Right kidney (tissue), 1 donor: ENCODE data around the gene SYK.

Experiments used
- DNase-seq: peaks from one replicate; pipeline ENCODE4 v3.0.0-alpha.2; 2016

Gene SYK

DNA sequence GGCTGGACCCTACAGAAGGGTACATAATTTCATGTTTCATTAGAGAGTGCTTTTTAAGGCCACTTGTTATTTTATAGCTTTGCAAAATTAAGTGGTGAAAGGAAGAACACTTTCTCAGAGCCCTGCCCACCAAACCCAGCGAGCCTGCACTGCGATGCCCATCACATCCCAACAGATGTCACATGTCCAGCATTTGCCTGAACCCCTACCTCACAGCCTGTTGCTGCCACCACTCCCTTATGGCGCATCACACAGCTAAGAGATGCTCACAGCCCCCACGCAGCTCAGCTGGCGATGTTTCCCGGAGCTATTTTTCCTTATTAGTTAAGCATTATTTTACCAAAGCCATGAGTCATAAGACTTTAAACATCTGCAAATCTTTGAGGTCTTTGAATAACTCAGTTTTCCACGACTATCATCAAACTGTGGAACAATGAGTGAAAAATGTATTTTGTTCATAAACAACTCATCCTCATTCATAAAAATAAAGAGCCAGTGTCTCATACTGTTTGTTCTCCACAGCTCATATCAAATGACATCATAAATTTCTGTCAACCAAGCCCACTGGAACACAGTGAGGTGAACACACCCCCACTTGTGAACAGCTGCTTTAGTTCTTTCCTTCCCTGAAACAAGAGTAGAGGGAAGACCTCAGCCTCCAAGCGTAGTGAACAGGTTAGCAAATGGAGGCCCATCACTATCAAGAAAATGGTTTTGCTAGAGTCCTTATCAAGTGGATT, 104.9 kb downstream of the SYK start:
- DNase-seq, result no peak

DNA sequence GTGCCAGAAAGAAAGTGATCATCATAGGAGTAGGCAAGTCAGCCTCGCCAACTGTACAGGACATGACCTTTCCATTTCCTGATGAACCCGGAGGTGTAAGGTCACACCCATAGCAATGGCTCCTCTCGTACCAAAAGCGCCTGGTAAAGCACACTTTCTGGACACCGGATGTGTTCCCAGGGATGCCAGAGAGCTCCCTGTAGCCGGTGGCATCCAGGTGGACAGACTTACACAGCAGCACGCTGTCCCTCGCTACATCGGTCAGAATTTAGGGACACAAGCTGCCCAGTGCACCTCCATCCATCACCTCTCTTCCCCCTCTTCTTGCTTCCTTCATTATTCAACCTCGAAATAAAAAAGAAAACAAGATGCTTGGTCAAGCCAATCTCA, 105.4 kb downstream of the SYK start:
- no peak for DNase-seq

DNA sequence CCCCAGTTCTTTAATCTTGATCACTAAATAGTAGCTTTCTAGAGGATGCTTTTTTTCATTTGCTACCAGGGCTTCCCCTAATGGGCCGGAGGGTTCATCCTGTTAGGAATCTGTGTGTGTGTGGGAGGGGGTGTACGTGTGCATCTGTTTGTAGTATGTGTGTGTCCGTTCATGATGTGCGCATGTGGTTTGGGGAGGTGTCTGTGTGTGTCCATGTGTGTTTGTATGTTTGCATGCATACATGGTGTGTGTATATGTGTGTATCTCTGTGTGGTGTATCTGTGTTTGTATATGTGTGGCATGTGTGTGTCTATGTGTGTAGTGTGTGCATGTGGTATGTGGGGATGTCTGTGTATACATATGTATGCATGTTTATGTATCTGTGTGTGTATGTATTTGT, 106.2 kb downstream of the SYK start:
- DNase-seq, result no peak

DNA sequence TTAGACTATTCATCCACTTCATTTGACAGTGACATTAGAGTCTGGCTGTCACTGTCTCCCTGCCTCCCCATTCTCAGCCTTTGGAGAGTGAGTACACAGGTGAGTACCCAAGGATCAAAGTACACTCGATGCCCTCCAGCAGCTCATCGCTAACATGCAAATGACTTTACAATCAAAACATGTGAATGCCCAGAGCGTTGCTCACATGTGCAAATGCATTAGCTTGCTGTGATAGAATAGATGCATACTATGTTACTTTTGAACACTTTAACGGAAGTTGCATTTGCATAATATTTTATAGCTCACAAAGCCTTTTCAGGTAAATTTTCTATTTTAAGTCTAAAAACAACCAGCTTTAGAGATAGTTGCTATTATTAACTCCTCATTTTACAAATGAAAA, 107.6 kb downstream of the SYK start:
- DNase-seq, result no peak

DNA sequence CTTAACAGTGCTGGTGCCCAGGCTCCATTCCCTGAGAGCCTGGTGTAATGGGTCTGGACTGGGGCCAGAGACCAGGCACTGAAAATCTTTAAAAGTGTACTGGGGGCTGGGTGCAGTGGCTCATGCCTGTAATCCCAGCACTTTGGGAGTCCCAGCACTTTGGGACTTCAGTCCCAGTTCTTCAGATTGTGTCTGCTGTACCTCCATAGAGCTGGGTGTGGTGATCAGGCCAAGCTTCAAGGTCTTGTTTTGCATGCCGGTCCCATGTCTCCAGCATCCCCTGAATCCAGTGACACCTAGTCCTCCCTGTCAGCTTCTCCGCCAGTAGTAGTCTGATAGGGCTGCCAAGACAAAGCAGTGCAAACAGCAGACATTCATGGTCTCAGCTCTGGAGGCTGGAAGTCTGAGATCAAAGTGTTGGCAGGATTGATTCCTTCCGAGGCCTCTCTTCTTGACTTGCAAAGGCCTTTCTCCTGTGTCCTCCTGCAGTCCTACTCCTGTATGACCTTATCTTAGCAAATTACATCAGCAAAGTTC, 108.2 kb downstream of the SYK start:
- no peak for DNase-seq

DNA sequence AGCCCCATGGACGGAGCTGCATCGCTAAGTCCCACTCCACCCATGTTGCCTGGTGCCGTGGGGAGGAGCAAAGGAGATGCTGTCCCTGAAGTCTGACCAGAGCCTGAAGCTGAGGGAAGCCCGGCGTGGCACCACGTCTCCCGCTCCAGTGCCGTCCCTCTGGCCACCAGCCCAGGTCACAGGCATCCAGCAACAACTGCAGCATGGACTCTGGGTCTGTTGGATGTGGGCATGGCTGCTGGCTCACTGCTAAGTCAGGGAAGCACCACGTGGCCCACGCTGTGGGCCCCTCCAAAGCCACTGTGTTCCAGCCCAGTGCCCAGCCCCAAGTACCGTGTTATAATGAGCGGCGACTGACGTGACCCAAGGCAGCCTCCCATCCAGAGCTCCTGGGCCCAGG, 112.6 kb downstream of the SYK start:
- DNase-seq, result no peak

DNA sequence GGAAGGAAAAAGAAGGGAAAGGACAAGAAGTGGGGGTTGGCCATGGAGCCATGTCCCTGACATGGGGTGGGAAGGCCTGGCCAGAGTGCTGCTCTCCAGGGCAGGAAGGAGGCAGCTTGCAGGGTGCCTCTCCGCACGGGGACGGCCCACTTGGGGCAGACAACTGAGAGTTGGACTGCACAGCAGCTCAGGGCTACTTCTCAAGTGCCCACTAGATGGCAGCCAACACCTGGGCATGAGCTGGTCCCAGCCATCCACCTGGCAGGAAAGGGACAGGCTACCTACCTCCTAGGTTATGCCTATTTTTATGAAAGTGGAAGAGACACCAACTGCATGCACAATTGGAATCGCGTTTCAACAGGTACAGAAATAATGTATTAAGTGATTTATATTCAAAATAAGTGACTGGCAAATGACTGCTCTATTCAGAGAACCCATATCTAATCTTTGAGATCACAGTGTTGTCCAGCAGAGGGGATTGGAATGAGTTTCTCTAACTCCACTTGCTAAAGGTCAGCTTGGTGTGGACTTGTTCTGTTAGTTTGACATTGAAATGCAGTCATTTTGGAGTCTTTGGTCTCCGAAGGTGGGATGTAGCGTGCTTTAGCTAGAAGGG, 113.4 kb downstream of the SYK start:
- peak; percentile 57 for DNase-seq

DNA sequence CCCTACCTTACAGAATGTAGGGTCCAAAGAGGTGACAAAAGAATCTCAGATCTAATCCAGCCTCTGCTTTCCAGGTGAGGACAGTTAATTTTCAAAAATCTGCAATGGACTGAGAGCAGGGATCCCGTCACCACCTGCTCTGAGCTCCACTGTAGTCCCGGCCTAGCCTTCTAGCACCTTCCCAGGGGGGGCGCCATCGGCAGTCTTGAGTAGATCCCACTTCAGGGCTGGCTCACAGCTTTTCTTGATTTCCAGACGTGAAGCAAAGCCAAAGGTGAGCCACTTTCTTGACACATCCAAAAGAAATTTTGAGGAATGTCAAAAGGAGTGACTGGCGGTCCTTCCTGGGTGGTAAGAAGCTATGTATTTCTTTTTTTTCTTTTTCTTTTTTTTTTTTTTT, 114.1 kb downstream of the SYK start:
- DNase-seq, result no peak

DNA sequence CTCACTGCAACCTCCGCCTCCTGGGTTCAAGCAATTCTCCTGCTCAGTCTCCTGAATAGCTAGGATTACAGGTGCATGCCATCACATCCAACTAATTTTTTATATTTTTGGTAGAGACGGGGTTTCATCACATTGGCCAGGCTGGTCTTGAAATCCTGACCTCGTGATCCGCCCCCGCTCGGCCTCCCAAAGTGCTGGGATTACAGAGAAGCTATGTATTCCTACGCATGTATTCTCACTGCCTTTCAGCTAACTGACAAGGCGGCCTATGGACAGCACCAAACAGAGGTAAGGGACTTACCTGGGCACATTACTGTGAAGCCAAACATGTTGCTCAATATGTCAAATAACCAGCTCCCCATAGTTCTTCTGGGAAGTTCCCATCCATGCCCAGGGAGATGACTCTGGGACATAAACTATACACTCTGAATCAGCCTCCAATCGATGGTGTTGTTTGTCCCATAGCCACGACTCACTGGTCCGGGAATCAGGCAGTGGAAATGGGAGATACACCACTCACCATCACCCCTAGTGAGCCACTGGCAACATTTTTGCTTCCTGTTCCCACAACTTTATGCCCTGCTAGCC, 114.6 kb downstream of the SYK start:
- no peak for DNase-seq

DNA sequence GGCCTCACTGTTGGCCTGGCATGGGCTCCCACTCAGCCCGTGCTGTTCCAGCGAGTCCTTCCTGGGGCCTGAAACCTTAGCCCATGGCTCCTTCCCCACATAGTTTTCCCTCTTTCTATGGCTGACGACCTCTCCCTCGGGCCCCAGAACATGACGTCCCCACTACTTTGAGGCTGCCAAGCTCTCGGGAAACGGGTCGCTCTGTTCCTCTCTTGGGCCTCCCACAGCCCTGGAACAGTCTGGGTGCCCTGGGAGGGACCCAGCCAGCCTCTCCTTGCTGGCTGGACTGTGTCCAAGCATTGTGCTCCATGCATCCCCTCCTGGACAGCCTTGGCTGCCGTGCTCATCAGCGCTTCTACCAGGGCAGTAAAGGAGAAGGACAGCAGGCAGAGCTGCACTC, 118.3 kb downstream of the SYK start:
- no peak for DNase-seq

DNA sequence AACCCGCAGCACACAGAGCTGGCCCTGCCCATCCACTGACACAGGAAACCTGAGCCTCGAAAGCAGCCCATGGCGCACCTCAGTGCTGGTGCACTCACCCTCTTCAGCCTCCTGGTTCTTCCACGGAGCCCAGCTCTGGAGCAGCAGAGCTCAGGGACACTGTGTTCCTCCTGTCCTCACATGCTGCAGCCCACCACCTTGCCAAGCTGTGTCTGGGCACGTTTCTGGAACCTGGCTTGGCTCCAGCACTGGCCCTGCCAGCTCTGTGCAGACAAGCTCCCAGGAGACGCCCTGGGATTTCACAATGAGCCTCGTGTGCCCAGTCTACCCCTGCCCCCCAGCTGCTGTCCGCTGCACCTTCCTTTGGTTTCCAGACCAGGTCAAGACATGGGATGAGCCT, 119.5 kb downstream of the SYK start:
- DNase-seq, result no peak

DNA sequence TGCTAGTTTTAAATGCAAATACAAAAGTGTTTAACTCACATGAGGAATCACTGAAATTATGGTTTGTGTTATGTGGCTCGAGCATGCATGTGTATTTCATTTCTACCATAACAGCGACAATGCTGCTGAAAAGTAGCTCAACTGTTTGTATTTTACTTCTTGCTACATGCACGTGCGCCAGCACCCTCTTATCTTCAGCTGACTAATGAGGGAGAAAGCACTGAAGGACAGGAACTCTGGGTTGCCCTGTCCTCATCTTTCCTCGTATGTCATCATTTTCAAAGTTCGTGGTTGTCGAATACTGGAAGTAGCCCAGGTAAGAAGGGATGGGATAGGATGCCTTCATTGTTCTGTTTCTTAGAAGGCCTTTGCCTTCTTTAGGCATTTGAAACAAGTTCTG, 120.3 kb downstream of the SYK start:
- no peak for DNase-seq

DNA sequence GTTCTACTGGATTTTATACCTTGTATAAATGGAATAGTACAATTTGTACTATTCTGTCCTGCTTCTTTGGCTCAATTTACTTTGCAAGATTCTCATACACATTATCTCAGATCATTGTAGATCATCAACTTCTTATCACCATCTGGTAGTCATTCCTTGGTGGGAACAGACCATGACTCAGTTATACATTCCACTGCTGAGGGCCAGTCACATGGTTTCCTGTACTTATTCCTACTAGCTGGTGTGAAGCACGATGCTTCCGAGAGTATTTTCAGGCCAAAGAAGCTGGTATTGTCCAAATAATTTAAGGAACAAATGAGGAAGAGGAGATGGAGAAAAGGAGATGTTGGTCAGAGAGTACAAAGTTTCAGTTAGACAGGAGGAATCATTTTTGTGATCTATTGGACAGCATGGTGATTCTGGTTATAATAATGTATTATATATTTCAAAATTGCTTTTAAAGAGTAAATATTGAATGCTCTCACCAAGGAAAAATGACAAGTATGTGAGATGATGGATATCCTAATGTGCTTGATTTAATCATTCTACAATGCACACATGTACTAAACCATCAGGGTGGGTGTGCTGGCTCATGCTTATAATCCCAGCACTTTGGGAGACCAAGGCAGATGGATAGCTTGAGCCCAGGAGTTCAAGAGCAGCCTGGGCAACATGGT, 124.1 kb downstream of the SYK start:
- DNase-seq, result no peak

DNA sequence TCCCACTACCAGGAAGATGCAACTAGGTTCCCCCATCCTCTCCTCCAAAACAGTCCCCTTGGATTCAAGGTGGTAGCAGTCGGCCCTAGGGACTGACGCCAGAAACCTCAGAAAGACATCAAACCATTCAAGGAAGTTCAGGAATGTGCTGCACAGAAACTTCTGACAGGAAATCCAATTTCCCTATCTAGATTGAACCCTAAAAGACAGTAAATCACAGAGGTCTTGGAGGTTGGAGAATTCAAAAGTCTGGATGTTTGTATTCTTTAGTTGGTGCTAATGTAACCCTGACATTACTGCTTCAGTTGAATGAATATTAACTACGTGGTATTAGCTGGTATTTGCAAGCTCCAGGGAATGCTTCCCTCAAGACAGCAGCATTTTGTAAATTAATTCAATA, 125.3 kb downstream of the SYK start:
- DNase-seq, result no peak

DNA sequence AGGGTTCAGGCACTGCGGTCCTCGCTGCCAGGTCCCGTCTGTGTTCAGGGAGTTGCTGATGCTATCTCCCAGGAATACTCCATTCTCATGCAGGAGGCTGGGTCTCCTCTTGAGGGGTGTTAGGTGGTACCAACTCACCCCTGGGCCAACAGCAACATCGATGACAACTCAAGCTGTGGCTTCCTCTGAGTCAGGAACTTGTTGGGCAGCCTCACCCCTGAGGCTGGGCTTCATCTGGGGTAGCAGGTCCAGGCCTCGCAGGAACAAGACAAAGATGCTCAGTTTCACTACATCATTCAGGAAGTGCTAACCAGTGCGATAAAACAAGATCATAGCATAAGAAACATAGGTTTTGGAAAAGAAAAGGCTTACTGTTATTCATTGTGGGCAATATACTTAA, 125.9 kb downstream of the SYK start:
- DNase-seq, result no peak

DNA sequence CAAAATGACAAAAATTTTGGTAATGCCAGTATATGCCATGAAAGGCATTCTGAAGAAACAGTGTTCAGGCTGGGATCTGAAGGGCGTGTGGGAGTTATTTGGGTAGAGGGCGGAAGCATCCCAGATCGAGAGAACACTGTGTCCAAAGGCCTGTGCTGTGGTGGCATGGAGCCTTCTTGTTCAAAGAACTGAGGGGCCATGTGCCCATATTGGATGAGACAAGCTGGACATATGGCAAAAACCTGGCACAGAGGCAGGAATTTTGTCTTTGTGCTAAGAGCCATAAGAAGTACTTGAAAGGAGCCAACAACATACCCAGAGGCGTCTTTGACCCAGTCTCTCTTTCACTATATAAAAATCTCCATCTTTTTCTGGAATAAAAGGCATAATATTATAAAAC, 128.0 kb downstream of the SYK start:
- no peak for DNase-seq

DNA sequence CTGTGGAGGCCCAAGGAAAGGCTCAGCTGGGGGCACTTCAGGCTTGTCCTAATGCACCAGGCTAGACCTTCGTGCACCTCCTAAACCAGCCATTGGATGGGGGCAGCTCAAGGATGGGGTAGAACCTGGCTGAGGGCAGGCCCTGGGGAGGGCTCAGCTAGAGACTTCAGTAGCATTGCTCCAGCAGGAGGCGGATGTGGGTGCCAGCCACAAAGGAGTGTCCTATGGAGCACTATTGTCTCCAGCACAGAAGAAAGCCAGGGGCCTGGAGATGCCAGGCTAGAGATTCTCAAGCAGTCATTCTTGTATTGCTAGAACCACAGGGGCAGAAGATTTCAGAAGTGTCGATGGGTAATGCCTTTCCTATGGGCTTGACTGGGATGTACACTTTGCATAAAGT, 131.8 kb downstream of the SYK start:
- no peak for DNase-seq

DNA sequence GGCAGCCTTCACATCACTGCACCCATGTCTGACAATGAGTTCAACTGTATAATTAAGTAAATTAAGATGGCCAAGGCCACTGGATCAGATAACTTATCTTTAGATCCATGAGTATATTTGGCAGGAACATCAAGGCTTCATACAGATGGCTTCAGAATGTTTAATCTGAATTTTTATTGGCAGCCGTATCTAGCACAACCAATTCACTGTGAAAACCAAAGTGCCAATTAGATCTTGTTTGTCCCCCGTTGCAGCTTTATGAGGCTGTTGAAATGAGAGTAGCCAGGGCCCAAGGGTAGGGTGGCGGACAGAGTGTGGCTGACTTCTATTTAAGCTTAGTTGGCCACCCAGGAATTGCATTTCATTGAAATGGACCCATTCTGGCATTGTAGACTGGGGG, 137.7 kb downstream of the SYK start:
- DNase-seq, result no peak

DNA sequence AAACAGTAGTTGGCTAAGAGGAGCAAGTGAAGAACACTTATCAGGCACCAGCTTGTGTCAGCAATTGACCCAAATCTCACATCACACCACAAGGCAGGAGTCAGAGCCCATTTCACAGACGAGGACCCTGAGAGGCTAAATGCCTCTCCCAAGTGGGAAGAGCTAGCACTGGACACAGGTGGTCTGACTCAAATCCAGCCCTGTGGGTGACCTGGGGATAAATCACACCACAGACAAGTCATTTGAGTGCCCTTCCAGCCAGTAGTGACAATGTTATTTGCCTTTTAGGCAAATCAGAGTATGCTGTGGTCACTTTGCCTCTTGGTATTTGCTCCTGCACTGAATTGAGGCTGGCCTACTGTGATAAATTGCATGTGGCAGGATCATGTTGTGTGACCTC, 138.7 kb downstream of the SYK start:
- DNase-seq, result no peak

DNA sequence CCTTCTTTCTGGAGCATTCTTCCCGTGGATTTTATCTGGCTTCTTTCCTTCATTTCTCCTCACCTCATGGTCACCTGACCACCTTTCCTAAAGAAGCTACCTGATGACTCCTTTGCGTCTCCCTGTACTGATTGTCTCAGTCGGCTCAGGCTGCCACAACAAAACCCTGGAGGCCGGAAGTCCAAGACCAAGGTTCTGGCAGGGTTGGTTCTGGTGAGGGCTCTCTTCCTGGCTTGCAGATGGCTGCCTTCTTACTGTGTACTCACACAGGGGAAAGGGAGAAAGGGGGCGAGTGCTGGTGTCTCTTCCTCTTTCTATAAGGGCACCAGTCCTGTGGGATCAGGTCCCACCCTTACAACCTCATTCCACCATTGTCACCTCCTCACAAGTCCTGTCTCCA, 140.0 kb downstream of the SYK start:
- DNase-seq, result no peak

DNA sequence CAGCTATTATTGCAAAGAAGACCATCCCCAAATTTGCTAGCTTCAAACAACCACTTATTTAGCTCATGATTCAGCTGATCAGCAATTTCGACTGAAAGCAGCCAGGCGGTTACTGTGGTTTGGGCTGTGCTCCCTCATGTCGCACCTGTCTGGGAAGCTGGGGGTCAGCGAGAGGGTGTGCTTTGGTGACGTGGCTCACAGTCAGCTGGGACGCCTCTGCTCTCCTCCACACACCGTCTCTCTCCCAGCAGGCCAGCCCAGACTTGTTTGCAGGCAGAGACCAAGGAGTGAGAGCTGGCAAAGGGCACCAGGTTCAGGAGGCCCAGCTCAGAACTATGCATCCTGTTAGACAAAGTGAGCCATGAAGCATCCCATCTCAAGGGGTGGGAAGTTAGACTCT, 140.9 kb downstream of the SYK start:
- DNase-seq, result no peak

DNA sequence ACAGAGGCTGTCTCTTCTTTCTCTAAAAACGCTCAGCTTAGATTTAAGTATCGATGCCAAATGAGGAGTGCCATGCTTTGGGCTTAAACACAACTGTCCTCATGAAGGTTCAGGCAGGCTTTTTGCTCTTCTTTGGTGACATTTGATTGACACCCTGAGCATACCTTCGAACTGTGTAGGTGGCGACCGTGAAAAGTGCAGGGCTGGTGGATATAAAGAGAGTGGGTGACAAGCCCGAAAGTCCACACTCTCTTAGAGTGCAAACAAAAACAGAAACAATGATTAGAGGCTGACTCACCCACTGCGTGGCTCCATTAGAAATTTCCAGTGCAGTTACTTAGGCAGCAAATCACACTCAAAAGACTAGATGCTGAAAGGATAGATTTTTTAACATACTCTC, 141.7 kb downstream of the SYK start:
- DNase-seq, result no peak

DNA sequence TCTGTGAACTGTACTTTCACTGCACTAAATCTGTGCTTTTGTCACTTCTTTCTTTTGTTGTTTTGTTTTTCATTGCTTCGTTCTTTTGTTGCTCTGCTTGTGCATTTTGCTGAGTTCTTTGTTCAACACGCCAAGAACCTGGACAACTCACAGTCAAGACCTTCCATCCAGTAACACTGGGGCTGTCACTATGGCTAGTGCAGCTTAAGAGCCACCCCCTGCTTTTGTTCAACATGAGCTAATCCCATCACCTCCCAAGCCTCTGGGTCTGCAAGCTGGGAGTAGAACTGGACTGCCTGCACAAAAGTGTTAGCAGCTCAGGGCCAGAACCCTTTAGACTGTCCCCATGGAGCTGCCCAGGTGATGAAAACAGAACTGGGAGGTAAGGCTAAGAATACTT, 143.7 kb downstream of the SYK start:
- no peak for DNase-seq
